Stimulated activated CD4-positive, alpha-beta T cell treated with anti-CD3 and anti-CD28 coated beads, Interleukin-4, amount 100 ng/mL, for 24 hours (primary cell): ENCODE results near the gene HSPA1A.

Source experiments
- DNase-seq: peaks from one replicate; pipeline ENCODE4 v3.0.0-alpha.2; 2020

The HSPA1A gene

GRCh38 chr6:31815025-31815838 lies at the start of gene HSPA1A, which contains the start of gene HSPA1L:
HSPA1A (plus strand) TSS chr6:31815543; CDS start chr6:31815757, 214 bp downstream.
HSPA1L (minus strand) TSS chr6:31815283; CDS start chr6:31811972, 3,311 bp downstream.
- DNase-seq = peak; percentile 65

- no peak for DNase-seq
Measured at GRCh38 chr6:31765559-31765909, 49.8 kb upstream of the HSPA1A start.

GRCh38 chr6:31765910-31766794 lies 49.2 kb upstream of the HSPA1A start:
- DNase-seq = no peak

GRCh38 chr6:31767096-31767645 lies 48.2 kb upstream of the HSPA1A start:
- no peak for DNase-seq

GRCh38 chr6:31768363-31769257 lies 46.7 kb upstream of the HSPA1A start:
- DNase-seq = no peak

- DNase-seq = peak; percentile 84
Measured at GRCh38 chr6:31769684-31770371, 45.5 kb upstream of the HSPA1A start.

GRCh38 chr6:31770860-31771259 lies 44.5 kb upstream of the HSPA1A start:
- no peak for DNase-seq

GRCh38 chr6:31771992-31772358 lies 43.4 kb upstream of the HSPA1A start:
- DNase-seq = peak; percentile 39

GRCh38 chr6:31775184-31775583 lies 40.2 kb upstream of the HSPA1A start:
- DNase-seq = no peak

- DNase-seq = no peak
Measured at GRCh38 chr6:31775633-31776484, 39.5 kb upstream of the HSPA1A start.

- no peak for DNase-seq
Measured at GRCh38 chr6:31776485-31776988, 38.8 kb upstream of the HSPA1A start.

- peak; percentile 80 for DNase-seq
Measured at GRCh38 chr6:31776989-31777666, 38.2 kb upstream of the HSPA1A start, which contains the start of gene VWA7. VWA7 (minus strand) TSS chr6:31777328; CDS start chr6:31776779, 549 bp downstream.

- DNase-seq = no peak
Measured at GRCh38 chr6:31777667-31778050, 37.7 kb upstream of the HSPA1A start.

- no peak for DNase-seq
Measured at GRCh38 chr6:31778193-31778592, 37.1 kb upstream of the HSPA1A start.

GRCh38 chr6:31778999-31779885 lies 36.1 kb upstream of the HSPA1A start:
- no peak for DNase-seq

GRCh38 chr6:31779908-31780307 lies 35.4 kb upstream of the HSPA1A start:
- DNase-seq = no peak

- no peak for DNase-seq
Measured at GRCh38 chr6:31780507-31781243, 34.7 kb upstream of the HSPA1A start.
